Activated B cell treated with CpG ODN at 0.5 μM for 24 hours (primary cell): ENCODE data around the gene HSD3B7. TPM values are rescaled to one million over a fixed set of nuclear protein-coding genes. Genes with fewer than 3 reads are reported as not detected.
"Not testable (repeated sequence)": the region's sequence is repeated elsewhere in the genome, so short reads cannot be mapped to it uniquely, and the experiment has no call there.

ENCODE experiments used
- ATAC-seq: fragments of 200-7000 bp; cut with Tn5 transposase; one replicate; pipeline ENCODE4 v1.10.0; 2021; ENCODE audit warnings: low read depth, mild to moderate bottlenecking, moderate library complexity
- CTCF ChIA-PET: fragments of 350-600 bp; sonication (Branson Sonifier 250); formaldehyde crosslinking; loops from one replicate; lab custom pipeline; 2021; ENCODE audit warnings: antibody characterized with exemption; lab: Charles Lee
- POLR2A ChIA-PET: fragments of 350-600 bp; sonication (Branson Sonifier 250); formaldehyde crosslinking; loops from one replicate; lab custom pipeline; 2021; ENCODE audit warnings: antibody characterized with exemption; lab: Charles Lee
- DNase-seq: peaks from one replicate; pipeline ENCODE4 v3.0.0; 2022
- H3K27ac Mint-ChIP-seq: one replicate; pipeline ENCODE4 v1.8.0; 2020; ENCODE audit warnings: mixed read lengths
- H3K27me3 Mint-ChIP-seq: one replicate; pipeline ENCODE4 v1.8.0; 2021; ENCODE audit warnings: mixed read lengths
- H3K36me3 Mint-ChIP-seq: one replicate; pipeline ENCODE4 v1.8.0; 2021; ENCODE audit warnings: low read depth, mixed read lengths
- H3K4me1 Mint-ChIP-seq: one replicate; pipeline ENCODE4 v1.8.0; 2021; ENCODE audit warnings: mixed read lengths
- H3K4me3 Mint-ChIP-seq: one replicate; pipeline ENCODE4 v1.8.0; 2020; ENCODE audit warnings: mild to moderate bottlenecking, mixed read lengths
- H3K9me3 Mint-ChIP-seq: one replicate; pipeline ENCODE4 v1.8.0; 2020; ENCODE audit warnings: mixed read lengths
- CTCF ChIP-seq: fragments of 200-600 bp; IDR thresholded peaks from one replicate; pipeline ENCODE4 v1.8.0; 2022; ENCODE audit warnings: antibody characterized with exemption, mild to moderate bottlenecking
- intact Hi-C: fragments of 100-400 bp; cut with micrococcal nuclease; formaldehyde crosslinking; loops from one replicate; pipeline ENCODE4 v1.15.1; 2024
- total RNA-seq: library from RNA; stranded (reverse); gene quantifications from 2 replicates; pipeline ENCODE4 v1.2.3, GENCODE V29; 2022

The HSD3B7 gene
- 1.3 and 1.6 TPM in 2 replicates for total RNA-seq

- POLR2A ChIA-PET: interaction anchor here (0.5 to 2.1 kb wide), 7 partner anchors 10 to 885 kb away, joined by 3 to 7 read pairs (median 4); partner anchors contain the start of gene FUS
- no peak within 1 kb of the TSS for H3K27ac Mint-ChIP-seq
- ATAC-seq (peak; percentile 85), DNase-seq (peak; percentile 80)
- H3K9me3 Mint-ChIP-seq: no peaks in the 10 kb centered on the region
- intact Hi-C loops: loop anchor here (1.0 kb wide), 6 partner anchors 111 to 883 kb away; no protein-coding TSS in a partner anchor
- peaks cover 43% of the 10 kb centered on the region for H3K36me3 Mint-ChIP-seq
- H3K27me3 Mint-ChIP-seq: no peaks in the 10 kb centered on the region
- peak; percentile 80 for TF ChIP-seq CTCF
- H3K4me3 Mint-ChIP-seq: no peak within 1 kb of the TSS
- CTCF ChIA-PET: interaction anchor here (0.6 to 4.6 kb wide), 17 partner anchors 9 to 883 kb away, joined by 3 to 36 read pairs (median 4); partner anchors contain the start of genes KAT8, ZNF646, ZNF668 and ZNF843
- no peaks in the 10 kb centered on the region for H3K4me1 Mint-ChIP-seq
Observed at GRCh38 chr16:30984669-30985400, at the start of gene HSD3B7. Gene HSD3B7 (plus strand): TSS chr16:30985207. CDS start chr16:30985659, 452 bp downstream.

- H3K27me3 Mint-ChIP-seq: no peaks in the 10 kb centered on the region
- no peak for DNase-seq
- H3K36me3 Mint-ChIP-seq: peaks cover 10% of the 10 kb centered on the region
- H3K4me1 Mint-ChIP-seq: peaks cover 20% of the 10 kb centered on the region
- ChIA-PET CTCF (no interaction called here), POLR2A (interaction anchor here (0.5 kb wide), 1 partner anchor 125 kb away, joined by 3 read pairs; no protein-coding TSS in a partner anchor)
- no peak for ATAC-seq
- no peak for TF ChIP-seq CTCF
- no peaks in the 10 kb centered on the region for H3K9me3 Mint-ChIP-seq
- H3K4me3 Mint-ChIP-seq: no peak overlapping the region
- intact Hi-C loops: no loop called here
- no peak overlapping the region for H3K27ac Mint-ChIP-seq
Observed at GRCh38 chr16:30937692-30938091, 47.3 kb upstream of the HSD3B7 start.

DNA sequence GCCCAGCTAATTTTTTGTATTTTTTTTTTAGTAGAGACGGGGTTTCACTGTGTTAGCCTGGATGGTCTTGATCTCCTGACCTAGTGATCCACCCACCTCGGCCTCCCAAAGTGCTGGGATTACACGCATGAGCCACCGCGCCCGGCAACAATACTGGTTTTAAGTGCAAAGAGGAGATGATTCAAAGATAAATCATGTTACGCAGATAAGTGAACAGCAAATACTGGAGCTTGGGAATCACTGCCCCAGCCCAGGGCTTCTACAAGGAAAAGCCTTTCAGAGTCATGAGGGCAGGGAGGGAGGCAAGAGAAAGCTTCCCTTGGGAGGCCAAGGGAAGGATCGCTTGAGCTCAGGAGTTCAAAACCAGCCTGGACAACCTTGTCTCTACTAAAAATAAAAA is 45.4 kb upstream of the HSD3B7 start:
- intact Hi-C loops, H3K9me3 Mint-ChIP-seq, DNase-seq, ATAC-seq, H3K27ac Mint-ChIP-seq, H3K27me3 Mint-ChIP-seq, H3K4me3 Mint-ChIP-seq: not testable (repeated sequence)
- POLR2A ChIA-PET: interaction anchor here (0.7 to 1.3 kb wide), 2 partner anchors 237 to 276 kb away, joined by 4 read pairs; no protein-coding TSS in a partner anchor
- H3K4me1 Mint-ChIP-seq: peaks cover 22% of the 10 kb centered on the region
- CTCF ChIA-PET: interaction anchor here (1.4 to 4.2 kb wide), 2 partner anchors 11 to 95 kb away, joined by 3 to 40 read pairs; no protein-coding TSS in a partner anchor
- peaks cover 13% of the 10 kb centered on the region for H3K36me3 Mint-ChIP-seq

DNA sequence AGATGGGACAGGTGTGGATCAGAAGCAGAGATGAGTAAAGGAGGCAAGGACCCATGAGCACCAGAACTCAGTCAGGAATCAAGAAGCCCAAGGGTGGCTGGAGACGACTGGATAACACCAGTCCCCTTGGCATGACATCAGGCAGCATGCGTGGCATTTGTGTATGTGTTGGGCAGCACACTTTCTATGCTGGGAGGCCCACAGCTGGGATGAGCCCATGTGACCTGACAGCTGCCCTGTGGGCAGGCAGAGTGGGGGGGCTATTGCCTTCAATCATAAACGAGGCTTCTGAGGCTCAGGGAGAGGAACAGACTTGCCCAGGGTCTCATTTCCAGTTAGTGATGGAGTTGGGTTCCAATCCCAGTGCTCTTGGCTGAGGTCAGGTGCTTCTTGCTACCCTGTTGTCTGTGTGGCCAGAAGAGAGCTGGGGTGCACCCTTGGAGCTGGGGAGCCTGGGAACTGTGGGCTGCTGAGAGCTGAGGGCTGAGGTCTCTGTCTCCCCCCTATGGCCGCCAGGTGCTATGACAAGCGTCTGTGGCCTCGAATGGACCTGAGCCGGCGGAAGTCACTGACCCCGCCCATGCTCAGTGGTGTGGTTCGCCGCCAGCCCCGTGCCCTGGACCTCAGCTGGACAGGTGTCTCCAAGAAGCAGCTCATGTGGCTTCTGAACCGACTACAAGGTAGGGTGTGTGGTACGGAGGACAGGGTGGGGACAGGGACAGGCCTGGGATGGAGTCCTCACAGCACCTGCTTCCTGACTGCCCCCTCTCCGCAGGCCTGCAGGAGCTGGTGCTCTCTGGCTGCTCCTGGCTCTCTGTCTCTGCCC is 43.2 kb upstream of the HSD3B7 start:
- ChIA-PET POLR2A (interaction anchor here (0.6 to 1.7 kb wide), 6 partner anchors 16 to 200 kb away, joined by 3 to 6 read pairs (median 4); partner anchors contain the start of genes KAT8, PHKG2 and SETD1A), CTCF (interaction anchor here (0.6 to 4.2 kb wide), 13 partner anchors 8 to 512 kb away, joined by 3 to 40 read pairs (median 4); partner anchors contain the start of gene DCTPP1)
- Mint-ChIP-seq H3K4me3 (peak overlapping the region; percentile 52), H3K4me1 (peaks cover 22% of the 10 kb centered on the region), H3K9me3 (no peaks in the 10 kb centered on the region), H3K27ac (peak overlapping the region; percentile 63), H3K27me3 (no peaks in the 10 kb centered on the region), H3K36me3 (peaks cover 12% of the 10 kb centered on the region)
- ATAC-seq: peak; percentile 99
- DNase-seq: peak; percentile 62
- peak; percentile 62 for TF ChIP-seq CTCF
- intact Hi-C loops: loop anchor here (1.0 kb wide), 3 partner anchors 8 to 98 kb away; no protein-coding TSS in a partner anchor

- Mint-ChIP-seq H3K36me3 (peaks cover 12% of the 10 kb centered on the region), H3K9me3 (no peaks in the 10 kb centered on the region), H3K4me3 (no peak overlapping the region), H3K27me3 (no peaks in the 10 kb centered on the region), H3K27ac (no peak overlapping the region), H3K4me1 (peaks cover 21% of the 10 kb centered on the region)
- POLR2A ChIA-PET: interaction anchor here (0.6 to 1.7 kb wide), 5 partner anchors 40 to 504 kb away, joined by 3 to 6 read pairs (median 6); partner anchors contain the start of gene PHKG2
- no peak for TF ChIP-seq CTCF
- CTCF ChIA-PET: interaction anchor here (0.9 to 4.2 kb wide), 9 partner anchors 8 to 136 kb away, joined by 3 to 40 read pairs (median 4); no protein-coding TSS in a partner anchor
- ATAC-seq (no peak), DNase-seq (no peak)
- intact Hi-C loops: loop anchor here (1.0 kb wide), 3 partner anchors 8 to 98 kb away; no protein-coding TSS in a partner anchor
Observed at GRCh38 chr16:30942426-30942806, 42.6 kb upstream of the HSD3B7 start.
